GM12892 (cell line): ENCODE measurements around the gene GLCCI1.

Experiments used
- POLR2A ChIP-seq: IDR thresholded peaks from 2 replicates; pipeline ENCODE4 v1.6.1; 2011; ENCODE audit warnings: low read depth, low read length, control low read depth
- POLR2AphosphoS5 ChIP-seq: IDR thresholded peaks from 2 replicates; pipeline ENCODE4 v1.6.1; 2011; ENCODE audit warnings: low read depth, low read length, control low read depth
- TAF1 ChIP-seq: IDR thresholded peaks from 2 replicates; pipeline ENCODE4 v1.6.1; 2011; ENCODE audit warnings: low read depth, mild to moderate bottlenecking, control low read depth, low read length, borderline replicate concordance

- TF ChIP-seq POLR2A (no peak), POLR2AphosphoS5 (no peak), TAF1 (no peak)
These were observed 84.2 kb downstream of the GLCCI1 start for GRCh38 chr7:8052824-8053223.
